HEK293 (cell line): Measurements from ENCODE around the gene SH3BP5L.

ENCODE experiments used
- MEIS1 ChIP-seq: sonication (generic); formaldehyde crosslinking; IDR thresholded peaks from 2 replicates; pipeline ENCODE4 v1.8.1; 2022; ENCODE audit warnings: missing genetic modification reagents, mild to moderate bottlenecking, borderline replicate concordance
- RBAK ChIP-seq: fragments of 450-650 bp; formaldehyde crosslinking; IDR thresholded peaks from 2 replicates; pipeline ENCODE4 v1.5.1; 2016; ENCODE audit warnings: missing biosample characterization, missing genetic modification characterization
- TRIM28 ChIP-seq: IDR thresholded peaks from 2 replicates; pipeline ENCODE4 v1.6.1; 2011; ENCODE audit warnings: low read length, control low read depth, borderline replicate concordance
- ZBTB7A ChIP-seq: fragments of 450-650 bp; formaldehyde crosslinking; IDR thresholded peaks from 2 replicates; pipeline ENCODE4 v1.5.1; 2016; ENCODE audit warnings: low read depth, missing biosample characterization, missing genetic modification characterization
- ZNF416 ChIP-seq: fragments of 450-650 bp; formaldehyde crosslinking; IDR thresholded peaks from 2 replicates; pipeline ENCODE4 v1.5.1; 2016; ENCODE audit warnings: missing biosample characterization, missing genetic modification characterization
- TF ChIP-seq, protein P1 (sequence below): fragments of 450-650 bp; formaldehyde crosslinking; IDR thresholded peaks from 2 replicates; pipeline ENCODE4 v1.5.1; 2016; ENCODE audit warnings: missing biosample characterization, missing genetic modification characterization
- TF ChIP-seq, protein P2 (sequence below): fragments of 450-650 bp; formaldehyde crosslinking; IDR thresholded peaks from 2 replicates; pipeline ENCODE4 v1.5.1; 2017; ENCODE audit warnings: missing biosample characterization, missing genetic modification characterization
- TF ChIP-seq, protein P3 (sequence below): fragments of 450-650 bp; formaldehyde crosslinking; IDR thresholded peaks from 2 replicates; pipeline ENCODE4 v1.5.1; 2016; ENCODE audit warnings: missing biosample characterization, missing genetic modification characterization, low read depth

DNA sequence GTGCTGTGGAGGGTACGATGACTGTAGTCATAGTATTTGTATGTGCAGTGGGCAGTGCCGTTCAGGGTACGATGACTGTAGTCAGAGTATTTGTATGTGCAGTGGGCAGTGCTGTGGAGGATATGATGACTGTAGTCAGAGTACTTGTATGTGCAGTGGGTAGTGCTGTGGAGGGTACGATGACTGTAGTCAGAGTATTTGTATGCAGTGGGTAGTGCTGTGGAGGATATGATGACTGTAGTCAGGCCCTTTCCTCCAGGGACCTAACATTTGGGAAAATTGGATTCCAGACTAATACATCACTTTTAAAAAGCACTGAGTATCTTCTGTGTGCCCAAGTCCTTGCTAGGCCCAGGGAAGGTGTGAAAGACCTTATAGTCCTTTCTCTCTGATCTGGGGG lies 15.2 kb upstream of the SH3BP5L start:
- TF ChIP-seq, protein P1, sequence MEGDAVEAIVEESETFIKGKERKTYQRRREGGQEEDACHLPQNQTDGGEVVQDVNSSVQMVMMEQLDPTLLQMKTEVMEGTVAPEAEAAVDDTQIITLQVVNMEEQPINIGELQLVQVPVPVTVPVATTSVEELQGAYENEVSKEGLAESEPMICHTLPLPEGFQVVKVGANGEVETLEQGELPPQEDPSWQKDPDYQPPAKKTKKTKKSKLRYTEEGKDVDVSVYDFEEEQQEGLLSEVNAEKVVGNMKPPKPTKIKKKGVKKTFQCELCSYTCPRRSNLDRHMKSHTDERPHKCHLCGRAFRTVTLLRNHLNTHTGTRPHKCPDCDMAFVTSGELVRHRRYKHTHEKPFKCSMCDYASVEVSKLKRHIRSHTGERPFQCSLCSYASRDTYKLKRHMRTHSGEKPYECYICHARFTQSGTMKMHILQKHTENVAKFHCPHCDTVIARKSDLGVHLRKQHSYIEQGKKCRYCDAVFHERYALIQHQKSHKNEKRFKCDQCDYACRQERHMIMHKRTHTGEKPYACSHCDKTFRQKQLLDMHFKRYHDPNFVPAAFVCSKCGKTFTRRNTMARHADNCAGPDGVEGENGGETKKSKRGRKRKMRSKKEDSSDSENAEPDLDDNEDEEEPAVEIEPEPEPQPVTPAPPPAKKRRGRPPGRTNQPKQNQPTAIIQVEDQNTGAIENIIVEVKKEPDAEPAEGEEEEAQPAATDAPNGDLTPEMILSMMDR (tag by site-specific recombination): no peak
- TF ChIP-seq ZBTB7A (tag by site-specific recombination) (no peak), TRIM28 (no peak), MEIS1 (CRISPR knock-in tag) (no peak), RBAK (tag by site-specific recombination) (no peak), ZNF416 (tag by site-specific recombination) (no peak)
- TF ChIP-seq, protein P2, sequence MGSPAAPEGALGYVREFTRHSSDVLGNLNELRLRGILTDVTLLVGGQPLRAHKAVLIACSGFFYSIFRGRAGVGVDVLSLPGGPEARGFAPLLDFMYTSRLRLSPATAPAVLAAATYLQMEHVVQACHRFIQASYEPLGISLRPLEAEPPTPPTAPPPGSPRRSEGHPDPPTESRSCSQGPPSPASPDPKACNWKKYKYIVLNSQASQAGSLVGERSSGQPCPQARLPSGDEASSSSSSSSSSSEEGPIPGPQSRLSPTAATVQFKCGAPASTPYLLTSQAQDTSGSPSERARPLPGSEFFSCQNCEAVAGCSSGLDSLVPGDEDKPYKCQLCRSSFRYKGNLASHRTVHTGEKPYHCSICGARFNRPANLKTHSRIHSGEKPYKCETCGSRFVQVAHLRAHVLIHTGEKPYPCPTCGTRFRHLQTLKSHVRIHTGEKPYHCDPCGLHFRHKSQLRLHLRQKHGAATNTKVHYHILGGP: no peak
- TF ChIP-seq, protein P3, sequence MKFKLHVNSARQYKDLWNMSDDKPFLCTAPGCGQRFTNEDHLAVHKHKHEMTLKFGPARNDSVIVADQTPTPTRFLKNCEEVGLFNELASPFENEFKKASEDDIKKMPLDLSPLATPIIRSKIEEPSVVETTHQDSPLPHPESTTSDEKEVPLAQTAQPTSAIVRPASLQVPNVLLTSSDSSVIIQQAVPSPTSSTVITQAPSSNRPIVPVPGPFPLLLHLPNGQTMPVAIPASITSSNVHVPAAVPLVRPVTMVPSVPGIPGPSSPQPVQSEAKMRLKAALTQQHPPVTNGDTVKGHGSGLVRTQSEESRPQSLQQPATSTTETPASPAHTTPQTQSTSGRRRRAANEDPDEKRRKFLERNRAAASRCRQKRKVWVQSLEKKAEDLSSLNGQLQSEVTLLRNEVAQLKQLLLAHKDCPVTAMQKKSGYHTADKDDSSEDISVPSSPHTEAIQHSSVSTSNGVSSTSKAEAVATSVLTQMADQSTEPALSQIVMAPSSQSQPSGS (tag by site-specific recombination): no peak
